Activated naive CD4-positive, alpha-beta T cell treated with anti-CD3 and anti-CD28 coated beads for 36 hours (primary cell): Measurements from ENCODE around the gene DSCAML1. TPM values are rescaled to one million over a fixed set of nuclear protein-coding genes. Genes with fewer than 3 reads are reported as not detected.
A peak's percentile ranks its signal among the peaks of the same experiment; 100 is the strongest.

Source experiments
- CTCF ChIA-PET: fragments of 350-600 bp; sonication (Branson Sonifier 250); formaldehyde crosslinking; loops from one replicate; lab custom pipeline; 2021; ENCODE audit warnings: antibody characterized with exemption; lab: Charles Lee
- DNase-seq: peaks from one replicate; pipeline ENCODE4 v3.0.0-alpha.2; 2020
- H3K27ac Mint-ChIP-seq: one replicate; pipeline ENCODE4 v1.8.0; 2021; ENCODE audit warnings: mild to moderate bottlenecking, mixed read lengths
- H3K27me3 Mint-ChIP-seq: one replicate; pipeline ENCODE4 v1.8.0; 2021; ENCODE audit warnings: low read depth, mixed read lengths
- H3K36me3 Mint-ChIP-seq: one replicate; pipeline ENCODE4 v1.8.0; 2021; ENCODE audit warnings: low read depth, mixed read lengths
- H3K4me1 Mint-ChIP-seq: one replicate; pipeline ENCODE4 v1.8.0; 2021; ENCODE audit warnings: low read depth, mixed read lengths
- H3K4me3 Mint-ChIP-seq: one replicate; pipeline ENCODE4 v1.8.0; 2021; ENCODE audit warnings: mild to moderate bottlenecking, moderate library complexity, mixed read lengths
- H3K9me3 Mint-ChIP-seq: one replicate; pipeline ENCODE4 v1.8.0; 2021; ENCODE audit warnings: mixed read lengths
- intact Hi-C: fragments of 100-400 bp; cut with micrococcal nuclease; formaldehyde crosslinking; loops from one replicate; pipeline ENCODE4 v1.15.1; 2023
- total RNA-seq, 2 experiments: library from RNA; stranded (reverse); gene quantifications; one replicate each; pipeline ENCODE4 v1.2.3, GENCODE V29; 2021

The DSCAML1 gene
- total RNA-seq, 2 experiments from 2014 or later: 0.17 to 0.30 TPM

DNA sequence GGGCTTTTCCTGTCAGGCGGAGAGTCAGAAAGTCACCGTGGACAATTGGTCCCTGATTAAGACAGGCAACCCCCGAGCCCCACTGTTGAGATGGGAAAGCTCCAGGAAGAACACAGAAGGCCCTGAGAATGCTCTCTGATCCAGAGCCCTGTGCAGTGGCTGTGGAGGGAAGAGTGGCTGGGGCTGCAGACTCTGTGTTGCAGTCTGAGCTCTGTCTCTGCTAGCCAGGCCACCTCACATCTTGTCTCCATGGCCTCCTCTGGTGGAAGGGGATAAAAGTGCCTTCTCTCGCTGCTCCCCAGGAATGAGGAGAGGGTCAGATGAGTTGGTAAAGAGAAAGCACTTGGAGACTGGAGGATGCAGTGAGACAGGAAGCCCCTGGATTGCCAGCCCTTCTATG is 328.1 kb downstream of the DSCAML1 start:
- H3K27ac Mint-ChIP-seq: no peak overlapping the region
- H3K27me3 Mint-ChIP-seq: no peaks in the 10 kb centered on the region
- H3K36me3 Mint-ChIP-seq: no peaks in the 10 kb centered on the region
- CTCF ChIA-PET: no interaction called here
- intact Hi-C loops: no loop called here
- H3K4me1 Mint-ChIP-seq: no peaks in the 10 kb centered on the region
- H3K9me3 Mint-ChIP-seq: no peaks in the 10 kb centered on the region
- no peak overlapping the region for H3K4me3 Mint-ChIP-seq
- no peak for DNase-seq

DNA sequence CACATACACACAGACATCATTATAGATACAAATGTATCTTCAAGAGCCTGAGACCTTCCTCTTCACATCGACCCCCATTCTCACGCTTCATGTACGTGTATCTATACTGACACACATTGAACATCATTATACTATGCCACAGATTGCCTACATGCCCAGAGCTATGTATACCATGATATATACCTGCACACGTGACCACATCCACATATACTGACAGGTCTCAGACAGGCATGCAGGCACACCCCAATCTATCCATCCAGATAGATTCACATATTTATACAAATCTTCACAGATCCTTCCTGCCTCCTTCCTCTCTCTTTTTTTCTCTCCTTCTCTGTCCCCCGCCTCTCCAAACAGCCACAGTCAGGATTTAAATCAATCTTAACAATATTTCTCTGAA is 329.2 kb downstream of the DSCAML1 start:
- Mint-ChIP-seq H3K4me3 (no peak overlapping the region), H3K27me3 (no peaks in the 10 kb centered on the region), H3K9me3 (no peaks in the 10 kb centered on the region), H3K27ac (no peak overlapping the region), H3K36me3 (no peaks in the 10 kb centered on the region), H3K4me1 (no peaks in the 10 kb centered on the region)
- intact Hi-C loops: no loop called here
- DNase-seq: no peak
- CTCF ChIA-PET: no interaction called here

DNA sequence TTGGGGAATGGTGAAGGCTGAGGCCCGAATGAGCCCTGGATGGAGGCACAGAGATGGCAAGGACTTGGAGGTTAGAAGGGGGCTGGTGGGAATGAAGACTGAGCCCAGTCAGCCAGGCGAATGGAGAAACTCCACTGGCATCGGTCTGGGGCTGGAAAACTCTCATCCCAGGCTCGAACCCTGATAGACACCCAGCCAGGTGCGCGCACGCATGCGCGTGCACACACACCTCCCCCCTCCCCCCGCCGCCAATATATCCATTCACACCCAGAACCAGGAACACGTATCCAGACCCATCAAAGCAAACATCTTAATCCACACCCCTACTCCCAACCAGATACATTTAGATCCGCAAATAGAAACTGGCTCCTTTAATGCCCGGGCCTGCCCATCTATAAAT is 330.1 kb downstream of the DSCAML1 start:
- Mint-ChIP-seq H3K4me1 (no peaks in the 10 kb centered on the region), H3K36me3 (no peaks in the 10 kb centered on the region), H3K27ac (no peak overlapping the region), H3K27me3 (no peaks in the 10 kb centered on the region), H3K4me3 (no peak overlapping the region), H3K9me3 (no peaks in the 10 kb centered on the region)
- CTCF ChIA-PET: no interaction called here
- intact Hi-C loops: no loop called here
- no peak for DNase-seq

DNA sequence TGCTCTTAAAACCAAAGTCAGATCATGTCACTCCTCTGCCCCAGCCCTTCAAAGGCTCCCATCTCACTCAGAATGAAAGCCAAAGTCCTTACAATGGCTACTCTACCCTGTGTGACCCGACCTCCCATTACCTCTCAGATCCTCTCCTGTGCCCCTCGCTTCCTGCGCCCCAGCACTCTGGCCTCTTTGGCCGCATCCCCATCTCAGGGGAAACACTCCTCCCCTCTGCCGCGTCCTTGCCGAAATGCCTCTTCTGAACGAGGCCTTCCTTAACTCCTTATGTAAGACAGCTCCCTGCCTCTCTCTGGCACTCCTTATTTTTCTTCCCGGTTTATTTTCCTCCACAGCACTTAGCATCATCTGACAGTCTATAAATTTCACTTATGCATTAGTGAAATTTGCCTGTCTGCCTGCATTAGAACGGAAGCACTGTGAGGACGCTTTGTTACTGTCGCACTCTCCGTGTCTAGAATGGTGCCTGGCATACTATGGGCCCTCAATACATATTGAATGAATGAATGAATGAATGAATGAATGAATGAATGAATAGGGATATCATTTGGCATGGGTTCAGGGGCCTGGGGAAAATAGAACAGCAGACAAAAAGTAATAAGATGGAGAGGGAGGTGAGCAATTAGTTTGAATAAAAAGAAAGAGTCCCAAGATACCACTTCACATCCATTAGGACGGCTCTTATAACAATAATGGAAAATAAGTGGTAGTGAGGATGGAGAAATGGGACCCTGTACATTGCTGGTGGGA is 331.6 kb downstream of the DSCAML1 start:
- no peak overlapping the region for H3K4me3 Mint-ChIP-seq
- intact Hi-C loops: no loop called here
- H3K27me3 Mint-ChIP-seq: no peaks in the 10 kb centered on the region
- no peaks in the 10 kb centered on the region for H3K4me1 Mint-ChIP-seq
- CTCF ChIA-PET: no interaction called here
- no peaks in the 10 kb centered on the region for H3K36me3 Mint-ChIP-seq
- no peak overlapping the region for H3K27ac Mint-ChIP-seq
- no peaks in the 10 kb centered on the region for H3K9me3 Mint-ChIP-seq
- no peak for DNase-seq

DNA sequence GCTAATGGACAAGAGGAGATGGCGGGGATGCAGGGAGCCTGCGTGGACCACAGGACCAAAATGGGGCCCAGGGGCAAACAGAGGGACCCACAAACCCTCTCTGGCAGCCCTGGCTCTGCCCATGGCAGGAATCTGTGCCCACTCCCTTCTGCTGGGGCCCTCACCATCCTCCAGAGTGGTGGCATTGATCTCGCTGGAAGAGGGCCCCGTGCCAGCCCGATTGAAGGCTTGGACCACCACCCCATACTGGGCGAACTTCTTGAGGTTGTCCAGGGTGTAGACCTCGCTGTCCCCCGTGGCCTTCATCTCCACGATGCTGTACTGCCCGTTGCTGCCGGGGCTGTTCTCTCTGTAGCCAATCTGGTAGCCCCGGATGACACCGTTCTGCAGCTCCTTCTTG is 332.2 kb downstream of the DSCAML1 start:
- Mint-ChIP-seq H3K9me3 (no peaks in the 10 kb centered on the region), H3K27ac (no peak overlapping the region), H3K4me3 (no peak overlapping the region), H3K27me3 (no peaks in the 10 kb centered on the region), H3K4me1 (no peaks in the 10 kb centered on the region), H3K36me3 (no peaks in the 10 kb centered on the region)
- no peak for DNase-seq
- intact Hi-C loops: no loop called here
- CTCF ChIA-PET: no interaction called here

DNA sequence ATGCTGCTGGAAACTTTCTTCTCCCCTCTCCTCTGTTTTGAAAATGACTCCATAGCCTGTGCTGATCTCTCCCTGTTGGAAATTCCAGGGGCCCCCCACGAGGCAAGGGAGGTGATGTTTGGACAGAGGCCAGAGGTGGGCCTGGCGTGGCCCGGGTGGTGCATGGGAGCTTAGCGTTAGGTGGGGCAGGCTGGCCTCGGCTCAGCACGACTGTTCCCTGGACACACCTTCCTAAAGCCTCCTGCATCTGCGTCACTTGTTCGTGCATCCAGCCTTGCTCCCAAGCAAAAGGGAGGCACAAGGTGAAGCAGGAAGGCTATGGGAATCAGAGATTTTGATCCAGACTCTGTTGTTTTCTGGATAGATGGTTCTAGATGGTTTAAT is 334.2 kb downstream of the DSCAML1 start:
- H3K4me3 Mint-ChIP-seq: no peak overlapping the region
- CTCF ChIA-PET: no interaction called here
- intact Hi-C loops: no loop called here
- DNase-seq: no peak
- H3K9me3 Mint-ChIP-seq: no peaks in the 10 kb centered on the region
- no peaks in the 10 kb centered on the region for H3K27me3 Mint-ChIP-seq
- no peaks in the 10 kb centered on the region for H3K36me3 Mint-ChIP-seq
- no peaks in the 10 kb centered on the region for H3K4me1 Mint-ChIP-seq
- H3K27ac Mint-ChIP-seq: no peak overlapping the region

DNA sequence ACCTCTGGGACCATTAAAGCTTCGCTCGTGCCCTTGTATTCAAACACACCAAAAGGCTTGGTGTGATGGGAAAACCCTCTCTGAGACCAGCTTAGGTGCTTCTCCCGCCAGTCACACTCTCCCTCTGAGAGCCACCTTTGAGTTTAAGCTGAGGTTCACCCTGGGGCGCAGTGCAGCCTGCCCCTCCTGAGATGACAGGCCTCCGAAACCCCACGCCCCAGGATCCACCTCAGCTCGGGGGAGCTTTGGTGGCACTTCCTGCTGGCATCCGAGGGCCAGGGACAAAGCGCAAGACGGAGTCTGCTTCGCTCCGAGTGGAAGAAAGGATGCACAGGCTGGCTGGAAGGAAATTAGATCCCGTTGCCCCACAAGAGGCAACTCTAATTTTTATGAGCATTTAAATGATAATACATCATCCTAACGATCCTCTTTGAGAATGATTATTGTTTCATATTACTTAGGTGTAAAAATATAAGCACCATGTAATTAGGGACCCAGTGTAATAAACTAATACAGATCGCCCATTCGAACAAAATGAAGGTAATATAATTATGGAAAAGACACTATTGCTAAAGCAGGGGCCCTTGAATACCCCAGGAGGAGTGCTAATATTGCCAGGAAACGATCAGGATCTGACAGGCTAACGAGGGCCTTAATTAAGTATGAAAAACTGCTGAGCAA is 334.7 kb downstream of the DSCAML1 start:
- no peaks in the 10 kb centered on the region for H3K36me3 Mint-ChIP-seq
- H3K4me3 Mint-ChIP-seq: no peak overlapping the region
- CTCF ChIA-PET: no interaction called here
- no peaks in the 10 kb centered on the region for H3K27me3 Mint-ChIP-seq
- no peak overlapping the region for H3K27ac Mint-ChIP-seq
- intact Hi-C loops: no loop called here
- H3K9me3 Mint-ChIP-seq: no peaks in the 10 kb centered on the region
- DNase-seq: no peak
- H3K4me1 Mint-ChIP-seq: no peaks in the 10 kb centered on the region

DNA sequence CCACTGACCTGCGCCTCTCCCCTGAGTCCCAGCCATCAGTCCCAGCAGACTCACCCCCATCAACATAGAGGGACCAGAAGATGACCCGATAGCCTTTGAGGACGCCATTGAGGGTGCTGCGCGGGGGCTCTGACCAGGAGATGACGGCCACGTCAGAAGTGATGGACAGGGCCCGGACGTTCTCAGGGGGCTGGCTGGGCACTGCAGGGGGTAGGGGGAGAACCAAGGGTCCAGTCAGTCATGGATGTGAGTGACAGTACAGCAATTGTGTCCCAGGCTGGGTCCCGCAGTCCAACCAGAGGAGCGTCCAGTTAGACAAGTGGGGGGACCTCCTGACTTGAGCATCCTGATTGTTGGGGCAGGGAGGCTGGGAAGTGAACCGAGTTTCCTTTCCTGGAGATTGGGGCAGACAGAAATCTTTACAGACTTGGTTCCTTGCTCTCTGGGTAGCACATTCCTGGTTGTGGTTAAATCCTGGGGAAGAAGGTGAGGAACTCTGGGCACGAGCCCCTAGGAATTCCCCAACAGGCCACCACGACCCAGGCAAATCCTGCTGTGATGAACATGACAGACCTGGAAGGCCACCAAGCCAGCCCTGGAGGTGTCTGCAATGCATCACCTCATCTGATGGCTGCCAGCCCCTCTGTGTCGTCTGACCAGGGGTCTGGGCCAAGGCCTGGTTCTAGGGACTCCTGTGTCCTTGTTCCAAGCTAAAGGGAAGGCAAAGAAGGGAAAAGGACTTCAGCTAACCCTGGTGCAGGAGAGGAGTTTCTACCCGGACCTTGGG is 335.4 kb downstream of the DSCAML1 start:
- CTCF ChIA-PET: interaction anchor here (2.2 kb wide), 1 partner anchor 35 kb away, joined by 8 read pairs; no protein-coding TSS in a partner anchor
- DNase-seq: no peak
- Mint-ChIP-seq H3K27ac (no peak overlapping the region), H3K36me3 (no peaks in the 10 kb centered on the region), H3K27me3 (no peaks in the 10 kb centered on the region), H3K4me3 (no peak overlapping the region), H3K9me3 (no peaks in the 10 kb centered on the region), H3K4me1 (no peaks in the 10 kb centered on the region)
- intact Hi-C loops: no loop called here

DNA sequence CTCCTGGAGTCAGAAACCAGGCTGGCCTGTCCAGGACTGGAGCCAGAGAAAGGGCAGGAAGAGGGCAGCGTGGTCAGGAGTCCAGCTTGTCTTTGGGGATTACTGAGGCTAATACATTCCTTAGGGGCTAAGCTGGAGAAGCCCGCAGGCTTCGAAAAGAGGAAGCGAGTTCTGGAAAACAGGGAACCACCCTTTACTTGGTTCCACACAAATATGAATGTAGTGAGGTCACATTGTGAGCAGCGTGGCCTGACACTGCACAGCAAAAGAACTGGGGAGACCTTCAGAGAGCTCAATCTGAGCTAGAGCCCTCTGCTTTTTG is 337.1 kb downstream of the DSCAML1 start:
- Mint-ChIP-seq H3K9me3 (no peaks in the 10 kb centered on the region), H3K27ac (no peak overlapping the region), H3K36me3 (no peaks in the 10 kb centered on the region), H3K4me3 (no peak overlapping the region), H3K27me3 (no peaks in the 10 kb centered on the region), H3K4me1 (no peaks in the 10 kb centered on the region)
- CTCF ChIA-PET: interaction anchor here (2.2 kb wide), 1 partner anchor 34 kb away, joined by 8 read pairs; no protein-coding TSS in a partner anchor
- DNase-seq: no peak
- intact Hi-C loops: no loop called here

DNA sequence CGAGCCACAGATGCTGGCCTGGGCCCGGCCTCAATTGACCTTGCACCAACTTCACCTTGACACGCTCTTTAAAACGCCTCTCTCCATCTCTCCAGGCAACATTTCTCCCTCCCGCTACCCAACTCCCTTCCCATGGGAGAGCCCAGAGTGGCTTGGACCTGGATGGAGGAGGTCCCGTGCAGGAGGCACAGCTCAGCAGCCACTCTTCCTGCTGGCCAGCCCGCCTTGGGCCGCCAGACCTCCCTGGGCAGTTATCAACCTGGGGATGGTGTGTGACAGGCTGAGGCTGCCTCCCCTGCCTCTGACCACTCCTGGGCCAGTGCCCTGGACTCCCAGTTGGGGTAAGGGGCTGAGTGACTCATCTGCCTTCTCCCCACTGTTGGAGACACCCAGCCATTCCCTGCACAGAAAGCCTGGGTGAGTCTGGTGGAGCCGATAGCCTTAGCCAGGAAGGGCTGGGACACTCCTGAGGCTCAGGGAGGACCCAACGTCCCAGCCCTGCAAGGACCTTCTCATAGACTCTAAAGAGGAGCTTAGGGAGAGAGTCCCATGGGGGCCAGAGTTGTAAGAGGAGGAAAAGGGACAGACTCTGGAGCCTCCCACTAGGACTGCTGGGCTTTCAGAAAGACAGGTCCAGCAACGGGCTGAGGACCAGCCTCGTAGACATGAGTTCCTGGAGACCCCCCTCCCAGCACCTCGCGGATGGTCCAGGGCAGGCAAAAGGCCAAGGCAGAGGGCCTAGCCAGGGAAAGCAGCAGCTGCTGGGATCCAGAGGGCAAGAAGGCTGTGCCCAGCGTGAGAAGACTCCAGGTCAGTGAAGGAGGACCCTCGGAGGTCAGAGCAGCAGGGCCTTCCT is 337.7 kb downstream of the DSCAML1 start:
- Mint-ChIP-seq H3K27ac (no peak overlapping the region), H3K36me3 (no peaks in the 10 kb centered on the region), H3K4me3 (no peak overlapping the region), H3K4me1 (no peaks in the 10 kb centered on the region), H3K9me3 (peaks cover 2% of the 10 kb centered on the region), H3K27me3 (no peaks in the 10 kb centered on the region)
- DNase-seq: no peak
- CTCF ChIA-PET: interaction anchor here (2.2 kb wide), 1 partner anchor 33 kb away, joined by 8 read pairs; no protein-coding TSS in a partner anchor
- intact Hi-C loops: no loop called here

DNA sequence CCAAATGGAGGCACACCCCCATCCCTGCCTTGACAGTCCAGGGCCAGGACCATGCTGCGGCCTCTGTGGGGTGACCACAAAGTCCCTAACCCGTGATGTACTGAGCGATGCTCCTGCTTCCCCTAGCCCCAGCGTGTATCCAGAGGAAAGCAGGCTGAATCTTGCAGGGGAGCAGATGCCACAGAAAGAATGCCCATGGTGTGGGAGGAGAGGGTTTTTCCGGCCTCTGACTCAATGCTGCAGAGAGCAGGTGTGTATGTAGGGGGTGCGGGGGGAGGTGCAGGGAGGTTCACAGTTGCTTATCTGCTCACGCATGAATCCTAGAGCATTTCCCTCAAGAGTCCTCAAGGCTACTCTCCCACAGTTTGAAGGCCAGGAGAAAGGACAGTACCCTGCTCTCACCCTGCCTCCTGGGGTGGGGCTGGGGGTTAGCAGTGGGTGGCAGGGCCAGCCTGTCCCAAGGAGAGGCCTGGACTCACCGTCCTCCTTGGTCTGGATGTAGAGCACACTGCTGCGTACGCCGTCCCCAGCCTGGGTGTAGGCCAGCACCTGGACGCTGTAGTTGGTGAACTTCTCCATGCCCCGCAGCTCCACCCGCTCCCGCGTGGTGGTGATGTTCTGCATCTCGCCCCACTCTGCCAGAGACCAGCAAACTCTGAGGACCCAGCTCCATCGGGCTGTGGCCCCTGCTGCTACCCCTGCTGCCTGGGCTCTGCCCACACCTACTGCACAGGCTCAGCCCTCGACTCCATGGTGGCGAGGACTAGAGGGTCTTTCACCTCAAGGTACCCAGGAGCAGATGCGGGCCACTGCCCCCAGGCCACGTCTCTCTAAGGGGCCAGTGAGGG is 338.5 kb downstream of the DSCAML1 start:
- intact Hi-C loops: no loop called here
- no peaks in the 10 kb centered on the region for H3K4me1 Mint-ChIP-seq
- H3K27ac Mint-ChIP-seq: no peak overlapping the region
- peaks cover 7% of the 10 kb centered on the region for H3K9me3 Mint-ChIP-seq
- H3K27me3 Mint-ChIP-seq: no peaks in the 10 kb centered on the region
- H3K36me3 Mint-ChIP-seq: no peaks in the 10 kb centered on the region
- CTCF ChIA-PET: no interaction called here
- no peak overlapping the region for H3K4me3 Mint-ChIP-seq
- peak; percentile 39 for DNase-seq
